HUES48 (cell line): ENCODE results near the gene JKAMP.

Source experiments
- H3K27ac ChIP-seq: one replicate; pipeline ENCODE4 v1.7.0; 2013; ENCODE audit warnings: low read depth, low read length, inconsistent platforms
- H3K27me3 ChIP-seq: 2 replicates; pipeline ENCODE4 v1.6.1; 2013; ENCODE audit warnings: mild to moderate bottlenecking, low read length; ENCODE audit not compliant: control insufficient read depth, insufficient read depth
- H3K36me3 ChIP-seq: 2 replicates; pipeline ENCODE4 v1.6.1; 2013; ENCODE audit warnings: low read length; ENCODE audit not compliant: control insufficient read depth, insufficient read depth
- H3K4me1 ChIP-seq: 2 replicates; pipeline ENCODE4 v1.6.1; 2013; ENCODE audit warnings: mild to moderate bottlenecking, low read length; ENCODE audit not compliant: control insufficient read depth, insufficient read depth
- H3K4me3 ChIP-seq: 2 replicates; pipeline ENCODE4 v1.5.1; 2013; ENCODE audit warnings: mild to moderate bottlenecking, low read depth, low read length
- H3K9ac ChIP-seq: 2 replicates; pipeline ENCODE4 v1.6.1; 2013; ENCODE audit warnings: mild to moderate bottlenecking, low read depth, low read length, moderate library complexity
- H3K9me3 ChIP-seq: 2 replicates; pipeline ENCODE4 v1.6.1; 2013; ENCODE audit warnings: low read length; ENCODE audit not compliant: control insufficient read depth, insufficient read depth

Gene JKAMP

GRCh38 chr14:59540852-59541251, 56.5 kb downstream of the JKAMP start:
- no peaks in the 10 kb centered on the region for H3K4me1 ChIP-seq
- no peaks in the 10 kb centered on the region for H3K27me3 ChIP-seq
- H3K9ac ChIP-seq, result no peak overlapping the region
- no peaks in the 10 kb centered on the region for H3K36me3 ChIP-seq
- H3K9me3 ChIP-seq, result no peaks in the 10 kb centered on the region
- no peak overlapping the region for H3K27ac ChIP-seq
- H3K4me3 ChIP-seq, result no peak overlapping the region

- Histone ChIP-seq H3K27ac (no peak overlapping the region), H3K4me3 (no peak overlapping the region), H3K27me3 (no peaks in the 10 kb centered on the region), H3K36me3 (no peaks in the 10 kb centered on the region), H3K4me1 (no peaks in the 10 kb centered on the region), H3K9me3 (no peaks in the 10 kb centered on the region), H3K9ac (no peak overlapping the region)
These were observed 57.4 kb downstream of the JKAMP start for GRCh38 chr14:59541731-59542130.

GRCh38 chr14:59543873-59544272, 59.6 kb downstream of the JKAMP start:
- no peaks in the 10 kb centered on the region for H3K36me3 ChIP-seq
- no peak overlapping the region for H3K27ac ChIP-seq
- no peaks in the 10 kb centered on the region for H3K27me3 ChIP-seq
- no peaks in the 10 kb centered on the region for H3K9me3 ChIP-seq
- no peaks in the 10 kb centered on the region for H3K4me1 ChIP-seq
- H3K4me3 ChIP-seq, result no peak overlapping the region
- H3K9ac ChIP-seq, result no peak overlapping the region

- Histone ChIP-seq H3K27ac (no peak overlapping the region), H3K36me3 (no peaks in the 10 kb centered on the region), H3K9me3 (peaks cover 14% of the 10 kb centered on the region), H3K4me1 (no peaks in the 10 kb centered on the region), H3K27me3 (no peaks in the 10 kb centered on the region), H3K9ac (no peak overlapping the region), H3K4me3 (no peak overlapping the region)
These were observed 63.0 kb downstream of the JKAMP start for GRCh38 chr14:59547310-59547709.
